Adrenal gland (tissue), 5 donors: ENCODE results near the gene ATXN3.

Experiments used
- CTCF ChIP-seq, 6 experiments: fragments of 450-650 bp in 4 of 6; fragments of 200-600 bp in 2 of 6; sonication (generic) in 1 of 6; IDR thresholded peaks; 1 replicate in 5 of 6; 2 replicates in 1 of 6; pipeline versions ENCODE4 v1.5.1 to v1.8.0; 2016 to 2021; ENCODE audit warnings: antibody characterized with exemption in 6 of 6, mild to moderate bottlenecking in 2 of 6, moderate library complexity in 1 of 6
- POLR2A ChIP-seq, 2 donors: fragments of 450-650 bp; IDR thresholded peaks; one replicate each; pipeline ENCODE4 v1.6.1; 2017; ENCODE audit warnings: antibody characterized with exemption in 2 of 2, mild to moderate bottlenecking in 2 of 2, moderate library complexity in 1 of 2
- donor health status: DM: no; HTN: no; CAD: no.

GRCh38 chr14:92010644-92011043 is 95.7 kb downstream of the ATXN3 start:
- TF ChIP-seq CTCF (IDR thresholded peaks at IDR 0.05) (no peak), POLR2A (IDR thresholded peaks at IDR 0.05) (no peak)
